NCI-H345 (cell line): Measurements from ENCODE around the gene MROH7.

ENCODE experiments used
- DNase-seq: peaks from one replicate; lab custom pipeline; 2025; lab: John Stamatoyannopoulos, UW

Gene MROH7

DNA sequence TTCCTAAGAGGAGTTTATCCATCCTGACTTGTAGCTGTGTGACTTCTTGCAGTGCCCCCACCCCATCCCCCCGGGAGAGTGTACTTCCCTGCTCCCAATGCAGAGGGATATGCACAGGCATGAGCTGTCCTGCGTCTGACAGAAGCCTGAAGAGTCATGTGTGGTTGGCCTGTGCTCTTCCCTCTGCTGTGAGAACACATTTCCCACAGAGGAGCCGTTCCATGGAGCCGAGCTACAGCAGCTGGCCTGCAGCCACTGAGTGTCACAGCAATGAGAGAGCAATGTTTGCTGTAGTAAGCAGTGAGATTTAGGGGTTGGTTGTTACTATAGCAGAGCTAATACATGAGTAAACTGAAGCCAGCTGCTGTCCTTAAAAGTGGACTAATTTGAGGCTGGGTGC lies 100.7 kb downstream of the MROH7 start:
- DNase-seq: no peak

DNA sequence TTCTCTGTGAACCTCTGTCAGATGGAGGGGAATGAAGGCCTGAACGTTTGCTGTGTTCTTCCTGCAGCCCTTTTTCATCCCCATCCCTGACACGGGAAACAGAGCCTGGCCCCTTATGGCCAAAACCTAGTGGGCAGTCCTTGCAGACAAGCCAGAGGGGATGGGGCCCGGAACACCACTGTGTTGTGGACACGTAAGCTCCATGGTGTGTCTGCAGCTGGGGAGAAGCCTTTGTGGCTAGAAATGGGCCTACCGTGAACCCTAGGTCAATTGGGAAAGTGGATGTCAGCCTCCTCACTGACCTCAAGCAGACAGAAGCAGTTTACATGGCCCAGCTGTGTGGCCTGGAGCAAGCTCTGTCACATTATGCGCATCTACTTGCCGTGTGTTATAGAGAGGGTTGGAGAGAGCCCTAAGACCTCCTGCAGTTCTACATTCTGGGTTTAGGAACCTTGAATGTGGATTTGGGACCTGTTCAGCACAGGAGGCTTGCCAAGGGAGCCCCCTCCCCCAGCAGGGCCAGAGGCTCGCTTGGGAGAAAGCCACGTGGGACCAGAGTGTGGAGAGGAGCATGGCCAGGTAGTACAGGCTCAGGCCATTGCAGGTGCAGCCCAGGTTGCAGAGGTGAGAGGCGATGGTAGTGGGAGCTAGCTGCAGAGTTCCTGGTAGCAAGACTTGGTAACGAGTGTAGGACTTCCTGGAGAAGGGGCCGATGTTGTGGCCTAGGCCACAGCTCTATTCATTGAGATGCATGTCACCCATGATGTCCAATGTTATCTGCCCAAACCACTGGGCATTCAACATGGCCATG lies 102.0 kb downstream of the MROH7 start:
- no peak for DNase-seq

DNA sequence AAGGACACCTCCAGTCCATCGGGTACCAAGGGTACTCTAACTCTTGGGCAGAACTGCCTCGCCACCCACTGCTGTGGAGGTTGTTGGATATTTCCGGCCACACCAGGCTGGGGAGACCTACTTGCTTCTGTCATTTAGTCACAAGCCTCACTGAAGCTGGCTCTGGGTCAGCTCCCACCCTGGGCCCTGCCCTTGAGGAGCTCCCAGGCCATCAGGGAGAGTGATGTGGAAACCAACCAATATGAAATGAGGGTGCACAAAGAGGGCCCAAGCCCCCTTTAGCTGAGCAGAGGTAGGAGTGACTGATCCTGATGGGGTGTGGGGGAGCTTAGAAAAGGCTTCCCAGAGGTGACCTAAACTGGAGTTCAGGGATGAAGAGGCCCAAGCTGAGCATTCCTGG lies 103.1 kb downstream of the MROH7 start:
- no peak for DNase-seq

DNA sequence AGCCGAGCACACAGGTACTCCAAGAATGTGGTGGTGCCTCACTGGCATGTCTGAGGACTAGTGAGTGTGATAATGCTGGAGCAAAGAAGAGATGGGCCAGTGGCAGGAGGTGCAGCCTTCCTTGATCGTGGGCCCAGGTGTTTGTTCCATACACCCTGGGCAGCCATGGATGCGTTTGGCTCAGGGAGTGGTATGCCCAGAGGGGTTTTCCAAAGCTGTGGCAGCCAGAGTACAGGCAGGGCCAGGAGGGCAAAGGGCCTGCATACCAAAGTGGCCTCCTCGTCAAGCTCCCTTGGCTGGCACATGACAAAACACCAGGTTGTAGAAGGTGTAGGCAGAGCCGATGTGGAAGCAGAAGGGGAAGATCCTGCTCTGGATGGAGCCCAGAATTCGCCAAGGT lies 103.7 kb downstream of the MROH7 start:
- DNase-seq: no peak

DNA sequence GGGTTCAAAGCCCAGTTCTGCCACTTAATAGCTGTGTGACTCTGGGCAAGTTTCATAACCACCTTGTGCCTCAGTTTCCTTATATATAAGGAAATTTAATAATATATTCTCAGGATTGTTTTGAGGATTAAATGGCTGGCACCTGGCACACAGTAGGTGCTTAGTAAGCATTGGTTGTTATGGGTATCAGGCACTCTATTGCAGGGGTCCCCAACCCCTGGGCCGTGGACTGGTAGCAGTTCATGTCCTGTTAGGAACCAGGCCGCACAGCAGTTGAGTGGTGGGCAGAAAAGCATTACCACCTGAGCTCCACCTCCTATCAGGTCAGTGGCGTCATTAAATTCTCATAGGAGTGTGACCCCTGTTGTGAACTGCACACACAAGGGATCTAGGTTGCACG lies 104.3 kb downstream of the MROH7 start:
- DNase-seq: no peak

DNA sequence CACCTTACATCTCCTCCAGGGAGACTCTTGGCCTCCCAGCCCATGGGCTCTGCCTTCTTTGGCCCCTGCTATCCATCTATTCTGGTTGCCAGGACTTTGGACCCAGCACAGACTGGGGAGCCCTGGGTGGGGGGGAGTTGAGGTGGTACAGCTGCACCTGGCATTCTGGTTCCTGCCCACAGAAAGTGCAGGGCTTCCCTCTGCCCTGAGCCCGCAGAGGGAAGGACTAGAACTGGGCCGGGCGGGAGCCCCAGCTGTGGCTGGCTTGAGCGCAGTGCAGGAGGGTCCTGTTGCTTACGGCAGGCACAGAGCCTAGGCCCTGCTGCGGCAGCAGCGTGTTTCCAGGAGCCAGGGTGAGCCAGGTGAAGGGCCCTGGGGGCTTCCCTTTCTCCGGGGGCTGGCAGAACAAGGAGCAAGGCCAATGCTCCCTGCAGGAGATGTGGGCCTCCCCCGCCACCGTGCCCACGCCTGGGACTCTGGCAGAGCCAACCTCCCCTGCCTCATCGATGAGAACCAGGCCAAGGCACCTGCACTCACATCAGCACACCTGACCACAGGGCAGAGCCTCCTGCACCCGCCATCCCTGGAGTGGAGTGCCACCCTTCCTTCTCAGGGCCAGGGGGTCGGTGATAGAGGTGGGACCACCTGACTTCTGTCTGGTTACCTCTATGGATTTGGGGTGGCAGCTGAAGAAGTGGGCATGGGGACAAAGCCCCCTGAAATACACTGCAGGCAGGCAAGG lies 106.7 kb downstream of the MROH7 start:
- DNase-seq: no peak

DNA sequence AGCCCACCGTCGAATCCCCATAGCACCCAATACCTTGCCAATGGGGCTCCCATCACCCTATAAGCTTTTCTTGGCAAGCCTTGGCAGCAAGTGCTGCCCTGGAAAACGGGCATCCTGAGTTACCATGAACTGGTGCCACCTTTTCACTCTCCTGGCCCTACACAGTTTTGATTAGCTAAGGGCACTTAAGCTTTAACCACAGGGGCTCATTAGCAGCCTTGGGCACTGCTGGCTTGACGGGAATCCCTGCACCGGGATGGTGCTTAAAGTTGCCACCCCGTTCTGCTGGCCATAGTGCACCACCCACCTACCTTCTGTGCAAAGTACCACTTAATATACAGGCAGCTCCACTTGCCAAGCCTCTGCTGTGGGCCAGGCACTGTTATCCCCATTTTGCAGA lies 109.0 kb downstream of the MROH7 start:
- DNase-seq: no peak

DNA sequence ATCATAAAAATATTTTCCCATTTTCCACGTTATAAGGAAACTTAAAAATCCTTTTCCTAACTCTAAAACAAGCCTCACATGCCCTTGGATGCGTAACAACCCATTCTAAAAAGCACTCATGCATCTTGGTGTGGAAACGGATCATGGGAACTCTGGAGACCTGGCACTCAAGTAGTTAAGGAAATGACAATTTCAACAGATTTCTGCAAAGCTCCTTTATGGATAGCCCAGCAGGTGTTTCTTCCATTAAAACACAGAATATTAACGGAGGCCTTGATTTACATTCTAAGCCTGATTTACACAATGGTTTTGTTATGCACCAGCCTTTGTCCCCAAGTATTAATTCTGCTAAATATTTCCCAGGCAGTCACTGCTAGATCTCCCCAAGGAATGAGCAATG lies 109.8 kb downstream of the MROH7 start:
- no peak for DNase-seq

DNA sequence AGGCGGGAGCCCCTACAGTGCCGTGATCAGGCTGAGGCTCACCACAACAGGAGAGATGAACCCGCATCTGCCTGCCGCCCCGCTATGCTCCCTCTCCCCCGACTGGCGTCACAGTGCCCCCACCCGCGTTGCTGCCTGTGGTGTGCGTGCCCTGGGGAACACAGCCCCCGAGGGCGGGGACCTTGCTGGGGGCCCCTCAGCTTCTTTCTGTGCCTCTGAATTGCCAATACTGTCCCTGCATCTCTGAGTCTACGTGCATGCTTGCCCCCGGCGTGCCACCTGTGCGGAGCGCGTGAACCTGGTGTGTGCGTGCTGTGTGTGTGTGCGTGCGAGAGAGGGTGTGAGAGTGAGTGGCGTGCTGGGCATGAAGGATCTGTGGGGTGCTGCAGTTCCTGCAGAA lies 112.5 kb downstream of the MROH7 start:
- no peak for DNase-seq

DNA sequence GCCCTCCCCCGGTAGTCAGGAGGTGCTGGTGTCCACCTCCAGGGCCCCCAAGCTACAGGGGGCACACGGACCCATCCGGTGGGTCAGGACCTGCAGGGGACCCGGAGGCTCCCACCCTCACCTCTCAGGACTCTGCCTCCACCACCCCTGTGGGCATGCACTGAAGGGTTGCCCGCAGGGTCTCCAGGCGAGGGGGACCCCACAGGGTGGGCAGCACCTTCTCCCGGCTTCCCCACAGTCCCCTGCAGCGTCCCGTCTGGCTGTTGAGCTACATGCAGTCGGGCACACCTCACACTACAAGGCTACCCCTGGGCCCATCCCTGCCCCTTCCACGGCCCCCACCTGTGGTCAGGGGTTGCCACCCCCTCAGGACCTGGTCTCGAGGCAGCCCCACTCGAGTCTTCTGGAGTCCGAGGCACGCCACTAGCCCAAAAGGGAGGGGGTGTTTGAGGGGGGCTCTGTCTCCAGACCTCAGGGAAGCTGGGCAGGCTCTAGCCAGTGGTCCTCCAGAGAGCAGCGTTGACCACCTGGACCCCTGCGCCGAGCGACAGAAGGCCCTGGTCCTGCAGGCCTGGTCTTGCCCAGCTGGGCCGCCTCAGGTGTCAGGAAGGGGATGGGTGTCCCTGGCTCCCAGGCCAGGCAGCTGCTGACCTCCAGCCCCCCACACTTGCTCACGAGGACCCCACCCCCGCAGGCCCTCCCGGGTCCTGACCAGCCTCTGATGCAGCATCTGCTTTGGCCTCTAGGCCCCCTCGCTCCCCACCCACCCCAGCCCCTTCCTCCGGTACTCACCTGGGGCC lies 113.1 kb downstream of the MROH7 start:
- no peak for DNase-seq

DNA sequence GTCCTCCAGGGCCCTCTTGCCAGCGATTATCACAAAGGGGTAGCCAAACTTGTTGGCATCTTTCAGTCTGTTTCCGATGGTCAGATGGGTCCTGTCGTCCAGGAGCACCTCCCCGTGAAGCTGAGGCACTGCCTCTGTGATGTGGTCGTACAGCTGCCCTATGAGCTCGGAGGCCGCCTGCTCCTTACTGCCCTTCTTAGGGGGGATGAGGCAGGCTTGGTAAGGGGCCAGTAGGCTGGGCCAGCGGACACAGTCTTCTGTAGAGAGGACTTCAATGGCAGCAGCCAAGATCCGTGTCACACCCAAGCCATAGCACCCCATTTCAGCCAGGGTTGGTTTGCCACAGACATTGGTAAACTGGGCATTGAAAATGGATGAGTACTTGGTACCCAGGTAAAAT lies 116.2 kb downstream of the MROH7 start:
- DNase-seq: no peak

DNA sequence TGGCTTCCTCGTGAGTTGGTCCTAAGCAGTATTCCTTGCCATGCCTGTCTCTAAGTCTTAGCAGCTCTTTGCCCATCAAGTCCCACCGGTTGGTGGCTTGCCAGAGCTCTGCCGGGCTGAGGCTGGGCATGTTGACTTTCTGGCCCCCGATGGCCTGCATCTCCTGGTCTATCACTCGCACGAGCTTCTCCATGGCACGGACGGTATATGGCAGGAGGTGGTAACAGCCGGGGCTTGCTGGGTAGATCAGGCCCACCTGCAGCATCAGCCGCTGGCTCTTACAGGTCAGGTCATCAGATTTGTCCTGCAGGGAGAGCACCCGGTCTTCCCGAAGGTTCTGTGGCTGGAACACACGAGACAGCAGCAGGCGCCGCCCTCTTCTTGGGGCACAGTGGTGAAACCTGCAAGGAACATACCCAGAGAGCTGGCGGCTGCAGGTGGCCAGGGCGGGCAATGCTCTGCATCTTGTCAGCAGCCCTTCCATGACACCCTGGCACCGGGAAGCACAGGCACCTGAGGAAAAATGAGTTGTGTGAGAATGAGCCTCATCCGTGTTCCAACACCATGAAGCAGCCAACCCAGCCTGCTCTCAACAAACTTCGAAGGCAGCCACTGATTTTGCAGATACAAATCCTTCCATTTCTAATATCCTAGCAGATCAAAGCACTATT lies 117.2 kb downstream of the MROH7 start:
- no peak for DNase-seq
